Neural cell (in vitro differentiated cells): ENCODE results near the gene SARS1. TPM values are rescaled to one million over a fixed set of nuclear protein-coding genes. Genes with fewer than 3 reads are reported as not detected.

Experiments
- H2AFZ ChIP-seq: fragments of 200-600, 300-800 bp; sonication (generic), shearing (Covaris generic); 2 replicates; pipeline ENCODE4 v1.6.0; 2014; ENCODE audit warnings: low read depth, mild to moderate bottlenecking, antibody characterized with exemption, low read length, moderate library complexity
- H3F3A ChIP-seq: fragments of 200-600 bp; shearing (Covaris generic); 2 replicates; pipeline ENCODE4 v1.6.1; 2016; ENCODE audit warnings: mild to moderate bottlenecking, moderate library complexity, mixed read lengths, antibody characterized with exemption, low read length; ENCODE audit not compliant: insufficient read depth, poor library complexity, severe bottlenecking
- H3K27ac ChIP-seq: fragments of 200-600, 300-800 bp; sonication (generic), shearing (Covaris generic); 2 replicates; pipeline ENCODE4 v1.5.1; 2014; ENCODE audit warnings: mild to moderate bottlenecking, low read length, moderate library complexity
- H3K27me3 ChIP-seq: fragments of 300-800, 200-600 bp; sonication (generic), shearing (Covaris generic); 2 replicates; pipeline ENCODE4 v1.6.0; 2014; ENCODE audit warnings: mild to moderate bottlenecking, low read depth, low read length, moderate library complexity; ENCODE audit not compliant: insufficient read depth
- H3K36me3 ChIP-seq: fragments of 300-800, 200-600 bp; sonication (generic), shearing (Covaris generic); 2 replicates; pipeline ENCODE4 v1.5.1; 2014; ENCODE audit warnings: mild to moderate bottlenecking, antibody characterized with exemption, low read length, moderate library complexity; ENCODE audit not compliant: insufficient read depth
- H3K4me2 ChIP-seq: fragments of 300-800, 200-600 bp; sonication (generic), shearing (Covaris generic); 2 replicates; pipeline ENCODE4 v1.6.0; 2014; ENCODE audit warnings: mild to moderate bottlenecking, low read length
- H3K4me3 ChIP-seq: fragments of 300-800, 200-600 bp; sonication (generic), shearing (Covaris generic); 2 replicates; pipeline ENCODE4 v1.5.1; 2014; ENCODE audit warnings: mild to moderate bottlenecking, low read length, moderate library complexity
- H3K79me2 ChIP-seq: fragments of 200-600 bp; shearing (Covaris generic); replicated peaks from 2 replicates; pipeline ENCODE4 v1.6.0; 2014; ENCODE audit warnings: mild to moderate bottlenecking, low read length, moderate library complexity; ENCODE audit not compliant: insufficient read depth
- H3K9ac ChIP-seq: fragments of 300-800, 200-600 bp; sonication (generic), shearing (Covaris generic); 2 replicates; pipeline ENCODE4 v1.6.1; 2016; ENCODE audit warnings: mild to moderate bottlenecking, low read length, mixed read lengths
- H3K9me2 ChIP-seq: fragments of 200-600 bp; shearing (Covaris generic); 2 replicates; pipeline ENCODE4 v1.6.1; 2016; ENCODE audit warnings: mild to moderate bottlenecking, low read length, mixed read lengths; ENCODE audit not compliant: insufficient read depth
- H3K9me3 ChIP-seq: fragments of 200-600, 300-800 bp; sonication (generic), shearing (Covaris generic); 2 replicates; pipeline ENCODE4 v1.6.1; 2016; ENCODE audit warnings: mild to moderate bottlenecking, mixed run types, low read length, moderate library complexity, mixed read lengths
- H4K20me1 ChIP-seq: fragments of 200-600 bp; shearing (Covaris generic); 2 replicates; pipeline ENCODE4 v1.6.1; 2016; ENCODE audit warnings: mild to moderate bottlenecking, mixed run types; ENCODE audit not compliant: insufficient read depth
- EP300 ChIP-seq: fragments of 450-650 bp; conservative IDR thresholded peaks from 2 replicates; pipeline ENCODE4 v1.6.1; 2014; ENCODE audit warnings: antibody characterized with exemption, mild to moderate bottlenecking, moderate library complexity; ENCODE audit not compliant: poor library complexity, severe bottlenecking
- EZH2 ChIP-seq: fragments of 200-600, 300-800 bp; shearing (Covaris generic), sonication (generic); IDR thresholded peaks from 2 replicates; pipeline ENCODE4 v1.6.1; 2014; ENCODE audit warnings: antibody characterized with exemption, low read length, borderline replicate concordance, mild to moderate bottlenecking; ENCODE audit not compliant: insufficient read depth, poor library complexity, severe bottlenecking
- MXI1 ChIP-seq: fragments of 450-650 bp; conservative IDR thresholded peaks from 2 replicates; pipeline ENCODE4 v1.6.1; 2014; ENCODE audit warnings: antibody characterized with exemption, mild to moderate bottlenecking; ENCODE audit not compliant: poor library complexity, severe bottlenecking
- POLR2AphosphoS5 ChIP-seq: IDR thresholded peaks from 2 replicates; pipeline ENCODE4 v1.6.1; 2012
- RAD21 ChIP-seq: fragments of 450-650 bp; conservative IDR thresholded peaks from 2 replicates; pipeline ENCODE4 v1.6.1; 2014; ENCODE audit warnings: antibody characterized with exemption, mild to moderate bottlenecking, moderate library complexity
- SMC3 ChIP-seq: fragments of 450-650 bp; conservative IDR thresholded peaks from 2 replicates; pipeline ENCODE4 v1.6.1; 2014; ENCODE audit warnings: antibody characterized with exemption, mild to moderate bottlenecking, moderate library complexity; ENCODE audit not compliant: poor library complexity
- TAF1 ChIP-seq: IDR thresholded peaks from 2 replicates; pipeline ENCODE4 v1.6.1; 2012; ENCODE audit warnings: low read depth
- polyA plus RNA-seq: library from polyadenylated mRNA; depleted of rRNA; stranded (reverse); fragments of >200 nt; gene quantifications from 2 replicates; pipeline ENCODE4 v1.2.3, GENCODE V29; 2014
- TF ChIP-seq, protein P1 (sequence below): fragments of 450-650 bp; IDR thresholded peaks from 2 replicates; pipeline ENCODE4 v1.5.1; 2014; ENCODE audit warnings: antibody characterized with exemption, mild to moderate bottlenecking, moderate library complexity; ENCODE audit not compliant: poor library complexity, severe bottlenecking
- TF ChIP-seq, protein P2 (sequence below): IDR thresholded peaks from 2 replicates; pipeline ENCODE4 v1.6.1; 2012; ENCODE audit warnings: borderline replicate concordance

Gene SARS1
- polyA plus RNA-seq, 1 donor from 2014 or later: 281 TPM

DNA sequence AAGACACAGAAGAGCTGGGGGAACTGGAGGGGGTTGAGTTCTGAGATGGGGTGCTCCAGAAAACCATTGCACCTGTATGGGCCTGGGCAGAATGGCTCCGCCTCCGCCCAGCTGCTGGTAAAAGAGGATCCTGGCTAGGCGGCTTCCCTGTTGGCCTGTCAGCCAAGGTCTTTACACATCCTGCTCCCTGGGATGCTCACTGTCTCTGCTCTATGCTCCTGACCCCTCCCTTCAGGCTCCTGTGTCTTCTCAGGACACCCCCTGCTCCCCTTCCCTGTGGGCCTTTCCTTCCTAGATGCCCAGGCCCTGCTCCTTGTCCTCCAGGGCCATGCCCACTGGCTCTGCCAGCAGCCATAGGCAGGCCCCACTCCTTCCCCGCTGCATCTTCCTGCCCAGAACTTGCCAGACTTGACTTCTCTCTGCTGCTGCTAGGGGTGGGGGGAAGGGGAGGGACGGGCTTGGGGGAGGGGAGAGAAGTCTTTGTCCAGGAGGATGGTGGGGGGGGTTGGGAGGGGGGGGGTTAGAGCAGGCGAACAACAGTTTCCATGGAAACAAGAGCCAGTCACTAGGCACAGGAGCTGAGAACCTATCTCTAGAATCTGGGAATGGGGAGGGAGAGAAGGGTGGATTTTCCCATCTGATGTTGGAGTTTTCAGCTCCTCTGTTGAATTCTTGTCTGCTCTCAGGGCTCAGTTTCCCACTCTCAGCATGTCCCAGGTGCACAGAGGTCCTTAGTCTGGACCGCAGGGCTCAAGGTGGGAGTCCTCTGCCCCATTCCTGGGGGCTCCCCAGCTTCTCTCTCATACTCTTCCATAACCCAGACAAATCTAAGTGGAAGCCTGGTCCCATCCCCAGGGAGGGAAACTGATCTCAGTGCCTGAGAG is 46.2 kb downstream of the SARS1 start:
- Histone ChIP-seq H2AFZ (no peak overlapping the region), H3K9me3 (no peaks in the 10 kb centered on the region), H3K27me3 (no peaks in the 10 kb centered on the region), H4K20me1 (no peaks in the 10 kb centered on the region), H3K79me2 (peaks cover 16% of the 10 kb centered on the region), H3K9me2 (no peaks in the 10 kb centered on the region), H3K4me2 (peak overlapping the region; percentile 30), H3K36me3 (peaks cover 8% of the 10 kb centered on the region), H3K9ac (peak overlapping the region; percentile 57), H3K27ac (peak overlapping the region; percentile 82), H3K4me3 (peak overlapping the region; percentile 39), H3F3A (no peaks in the 10 kb centered on the region)
- no peak for TF ChIP-seq RAD21
- no peak for TF ChIP-seq EZH2
- peak; percentile 13 for TF ChIP-seq POLR2AphosphoS5
- TF ChIP-seq, protein P1, sequence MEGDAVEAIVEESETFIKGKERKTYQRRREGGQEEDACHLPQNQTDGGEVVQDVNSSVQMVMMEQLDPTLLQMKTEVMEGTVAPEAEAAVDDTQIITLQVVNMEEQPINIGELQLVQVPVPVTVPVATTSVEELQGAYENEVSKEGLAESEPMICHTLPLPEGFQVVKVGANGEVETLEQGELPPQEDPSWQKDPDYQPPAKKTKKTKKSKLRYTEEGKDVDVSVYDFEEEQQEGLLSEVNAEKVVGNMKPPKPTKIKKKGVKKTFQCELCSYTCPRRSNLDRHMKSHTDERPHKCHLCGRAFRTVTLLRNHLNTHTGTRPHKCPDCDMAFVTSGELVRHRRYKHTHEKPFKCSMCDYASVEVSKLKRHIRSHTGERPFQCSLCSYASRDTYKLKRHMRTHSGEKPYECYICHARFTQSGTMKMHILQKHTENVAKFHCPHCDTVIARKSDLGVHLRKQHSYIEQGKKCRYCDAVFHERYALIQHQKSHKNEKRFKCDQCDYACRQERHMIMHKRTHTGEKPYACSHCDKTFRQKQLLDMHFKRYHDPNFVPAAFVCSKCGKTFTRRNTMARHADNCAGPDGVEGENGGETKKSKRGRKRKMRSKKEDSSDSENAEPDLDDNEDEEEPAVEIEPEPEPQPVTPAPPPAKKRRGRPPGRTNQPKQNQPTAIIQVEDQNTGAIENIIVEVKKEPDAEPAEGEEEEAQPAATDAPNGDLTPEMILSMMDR: no peak

DNA sequence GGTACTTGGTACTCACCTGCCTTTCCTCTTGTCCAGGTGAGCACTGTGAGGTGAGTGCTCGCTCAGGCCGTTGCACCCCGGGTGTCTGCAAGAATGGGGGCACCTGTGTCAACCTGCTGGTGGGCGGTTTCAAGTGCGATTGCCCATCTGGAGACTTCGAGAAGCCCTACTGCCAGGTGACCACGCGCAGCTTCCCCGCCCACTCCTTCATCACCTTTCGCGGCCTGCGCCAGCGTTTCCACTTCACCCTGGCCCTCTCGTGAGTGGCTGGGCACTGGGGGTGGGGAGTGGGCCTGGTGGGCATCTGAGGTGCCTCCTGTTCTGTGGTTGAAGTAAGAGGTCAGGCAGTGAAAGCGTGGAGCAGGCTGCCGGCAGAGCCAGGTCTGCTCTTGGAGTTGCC is 47.3 kb downstream of the SARS1 start:
- no peak overlapping the region for H3K9ac ChIP-seq
- H3K79me2 ChIP-seq: peaks cover 5% of the 10 kb centered on the region
- peak overlapping the region; percentile 64 for H3K27ac ChIP-seq
- H3F3A ChIP-seq: no peaks in the 10 kb centered on the region
- H3K36me3 ChIP-seq: peaks cover 8% of the 10 kb centered on the region
- TF ChIP-seq, protein P1: no peak
- TF ChIP-seq SMC3 (no peak), MXI1 (no peak), TAF1 (no peak), RAD21 (no peak), EZH2 (no peak), EP300 (no peak), POLR2AphosphoS5 (no peak)
- TF ChIP-seq, protein P2, sequence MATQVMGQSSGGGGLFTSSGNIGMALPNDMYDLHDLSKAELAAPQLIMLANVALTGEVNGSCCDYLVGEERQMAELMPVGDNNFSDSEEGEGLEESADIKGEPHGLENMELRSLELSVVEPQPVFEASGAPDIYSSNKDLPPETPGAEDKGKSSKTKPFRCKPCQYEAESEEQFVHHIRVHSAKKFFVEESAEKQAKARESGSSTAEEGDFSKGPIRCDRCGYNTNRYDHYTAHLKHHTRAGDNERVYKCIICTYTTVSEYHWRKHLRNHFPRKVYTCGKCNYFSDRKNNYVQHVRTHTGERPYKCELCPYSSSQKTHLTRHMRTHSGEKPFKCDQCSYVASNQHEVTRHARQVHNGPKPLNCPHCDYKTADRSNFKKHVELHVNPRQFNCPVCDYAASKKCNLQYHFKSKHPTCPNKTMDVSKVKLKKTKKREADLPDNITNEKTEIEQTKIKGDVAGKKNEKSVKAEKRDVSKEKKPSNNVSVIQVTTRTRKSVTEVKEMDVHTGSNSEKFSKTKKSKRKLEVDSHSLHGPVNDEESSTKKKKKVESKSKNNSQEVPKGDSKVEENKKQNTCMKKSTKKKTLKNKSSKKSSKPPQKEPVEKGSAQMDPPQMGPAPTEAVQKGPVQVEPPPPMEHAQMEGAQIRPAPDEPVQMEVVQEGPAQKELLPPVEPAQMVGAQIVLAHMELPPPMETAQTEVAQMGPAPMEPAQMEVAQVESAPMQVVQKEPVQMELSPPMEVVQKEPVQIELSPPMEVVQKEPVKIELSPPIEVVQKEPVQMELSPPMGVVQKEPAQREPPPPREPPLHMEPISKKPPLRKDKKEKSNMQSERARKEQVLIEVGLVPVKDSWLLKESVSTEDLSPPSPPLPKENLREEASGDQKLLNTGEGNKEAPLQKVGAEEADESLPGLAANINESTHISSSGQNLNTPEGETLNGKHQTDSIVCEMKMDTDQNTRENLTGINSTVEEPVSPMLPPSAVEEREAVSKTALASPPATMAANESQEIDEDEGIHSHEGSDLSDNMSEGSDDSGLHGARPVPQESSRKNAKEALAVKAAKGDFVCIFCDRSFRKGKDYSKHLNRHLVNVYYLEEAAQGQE: no peak
- no peaks in the 10 kb centered on the region for H3K9me2 ChIP-seq
- H3K9me3 ChIP-seq: no peaks in the 10 kb centered on the region
- H3K27me3 ChIP-seq: no peaks in the 10 kb centered on the region
- no peak overlapping the region for H2AFZ ChIP-seq
- no peak overlapping the region for H3K4me3 ChIP-seq
- no peak overlapping the region for H3K4me2 ChIP-seq
- no peaks in the 10 kb centered on the region for H4K20me1 ChIP-seq
